CD14-positive monocyte (primary cell): ENCODE measurements around the gene SRD5A3. TPM values are rescaled to one million over a fixed set of nuclear protein-coding genes. Genes with fewer than 3 reads are reported as not detected.

Experiments used
- DNase-seq, 3 donors: peaks; one replicate each; pipeline ENCODE4 v3.0.0-alpha.2; 2011 to 2022
- H2AFZ ChIP-seq: 2 replicates; pipeline ENCODE4 v1.6.0; 2012; ENCODE audit warnings: mild to moderate bottlenecking, low read depth, low read length, inconsistent platforms; ENCODE audit not compliant: insufficient read depth, poor library complexity, severe bottlenecking
- H3K27ac ChIP-seq, 2 donors: 1 replicate in 1 of 2; 2 replicates in 1 of 2; pipeline ENCODE4 v1.5.1; 2012 to 2013; ENCODE audit warnings: low read length in 2 of 2, control low read depth in 1 of 2, inconsistent platforms in 1 of 2, low read depth in 1 of 2, mild to moderate bottlenecking in 1 of 2
- H3K27me3 ChIP-seq, 2 donors: one replicate each; pipeline versions ENCODE4 v1.6.0 to v1.6.1; 2011 to 2013; ENCODE audit warnings: low read length in 2 of 2; ENCODE audit not compliant: control insufficient read depth in 2 of 2, insufficient read depth in 2 of 2
- H3K36me3 ChIP-seq, 2 donors: replicated peaks in 1 of 2; 1 replicate in 1 of 2; 2 replicates in 1 of 2; pipeline versions ENCODE4 v1.5.1 to v1.6.1; 2012 to 2013; ENCODE audit warnings: low read length in 2 of 2, control low read depth in 1 of 2, inconsistent platforms in 1 of 2, mild to moderate bottlenecking in 1 of 2; ENCODE audit not compliant: insufficient read depth in 2 of 2, control insufficient read depth in 1 of 2
- H3K4me1 ChIP-seq, 2 donors: 1 replicate in 1 of 2; 2 replicates in 1 of 2; pipeline versions ENCODE4 v1.5.1 to v1.6.1; 2012 to 2013; ENCODE audit warnings: low read length in 2 of 2, control low read depth in 1 of 2, inconsistent platforms in 1 of 2, mild to moderate bottlenecking in 1 of 2, moderate library complexity in 1 of 2; ENCODE audit not compliant: insufficient read depth in 2 of 2, control insufficient read depth in 1 of 2
- H3K4me2 ChIP-seq: replicated peaks from 2 replicates; pipeline ENCODE3; 2012; ENCODE audit warnings: low read length, moderate library complexity, mild to moderate bottlenecking; ENCODE audit not compliant: poor library complexity, severe bottlenecking; ENCODE audit errors: extremely low read depth
- H3K4me3 ChIP-seq, 3 experiments: fragments of 200-600 bp in 1 of 3; sonication (generic) in 1 of 3; replicated peaks in 1 of 3; 1 replicate in 2 of 3; 2 replicates in 1 of 3; pipeline ENCODE4 v1.5.1; 2011 to 2013; ENCODE audit warnings: low read length in 3 of 3, mild to moderate bottlenecking in 3 of 3, control low read depth in 2 of 3, low read depth in 2 of 3, inconsistent platforms in 1 of 3, moderate library complexity in 1 of 3
- H3K79me2 ChIP-seq: 2 replicates; pipeline ENCODE4 v1.6.0; 2012; ENCODE audit warnings: mild to moderate bottlenecking, control low read depth, inconsistent platforms, low read length, moderate library complexity; ENCODE audit not compliant: insufficient read depth
- H3K9ac ChIP-seq: 2 replicates; pipeline ENCODE4 v1.6.0; 2017; ENCODE audit warnings: low read length, mild to moderate bottlenecking; ENCODE audit not compliant: insufficient read depth, poor library complexity, severe bottlenecking
- H3K9me3 ChIP-seq, 2 donors: replicated peaks in 1 of 2; 1 replicate in 1 of 2; 2 replicates in 1 of 2; pipeline versions ENCODE4 v1.5.1 to v1.6.1; 2012 to 2013; ENCODE audit warnings: low read length in 2 of 2, control low read depth in 1 of 2; ENCODE audit not compliant: control insufficient read depth in 1 of 2, insufficient read depth in 1 of 2
- H4K20me1 ChIP-seq: 2 replicates; pipeline ENCODE4 v1.6.0; 2012; ENCODE audit warnings: mild to moderate bottlenecking, low read length, control low read depth, moderate library complexity; ENCODE audit not compliant: insufficient read depth
- H3K27ac Mint-ChIP-seq, 7 donors: one replicate each; pipeline ENCODE4 v1.8.0; 2020; ENCODE audit warnings: mild to moderate bottlenecking in 7 of 7, mixed read lengths in 7 of 7, moderate library complexity in 6 of 7, inconsistent platforms in 2 of 7
- H3K27me3 Mint-ChIP-seq, 3 donors: one replicate each; pipeline ENCODE4 v1.8.0; 2021 to 2022; ENCODE audit warnings: low read depth in 3 of 3, mild to moderate bottlenecking in 3 of 3, mixed read lengths in 3 of 3, moderate library complexity in 3 of 3, inconsistent platforms in 1 of 3
- H3K36me3 Mint-ChIP-seq, 2 donors: one replicate each; pipeline ENCODE4 v1.8.0; 2020; ENCODE audit warnings: mixed read lengths in 2 of 2, inconsistent platforms in 1 of 2, mild to moderate bottlenecking in 1 of 2
- H3K4me1 Mint-ChIP-seq: one replicate; pipeline ENCODE4 v1.8.0; 2020; ENCODE audit warnings: mild to moderate bottlenecking, mixed read lengths
- H3K4me3 Mint-ChIP-seq, 2 donors: one replicate each; pipeline ENCODE4 v1.8.0; 2020; ENCODE audit warnings: mild to moderate bottlenecking in 2 of 2, mixed read lengths in 2 of 2, moderate library complexity in 1 of 2
- H3K9me3 Mint-ChIP-seq, 7 donors: one replicate each; pipeline ENCODE4 v1.8.0; 2020 to 2022; ENCODE audit warnings: mixed read lengths in 7 of 7, mild to moderate bottlenecking in 6 of 7, moderate library complexity in 6 of 7, inconsistent platforms in 2 of 7
- CTCF ChIP-seq: fragments of 200-600 bp; IDR thresholded peaks from one replicate; pipeline ENCODE4 v1.8.0; 2022; ENCODE audit warnings: antibody characterized with exemption, mild to moderate bottlenecking
- WGBS: methylation state at CpG from one replicate; pipeline ENCODE4 v1.1.5; 2013; ENCODE audit warnings: missing lambda C conversion rate; ENCODE audit not compliant: insufficient coverage; 5-methylcytosine and 5-hydroxymethylcytosine counted together
- intact Hi-C, 2 donors: fragments of 100-400 bp; cut with micrococcal nuclease; formaldehyde crosslinking; loops; one replicate each; pipeline versions ENCODE4 v1.15.0 to v1.15.1; 2023
- polyA plus RNA-seq, 3 donors: library from polyadenylated mRNA; depleted of rRNA in 1 of 3; unstranded in 2 of 3; stranded (reverse) in 1 of 3; fragments of 300-500 nt in 2 of 3; fragments of >200 nt in 1 of 3; fragmentation: Illumina TruSeq in 2 of 3; gene quantifications; 1 replicate in 2 of 3; 2 replicates in 1 of 3; pipeline ENCODE4 v1.2.3, GENCODE V29; 2012 to 2021

Gene SRD5A3
- polyA plus RNA-seq, 3 donors = 5.9 to 26.2 (median 16.2) TPM

GRCh38 chr4:55393461-55394320 is 47.6 kb downstream of the SRD5A3 start:
- intact Hi-C loops = loop anchor here in 1 of 2 donors (5.0 kb wide), 1 partner anchor 41 kb away; no protein-coding TSS in a partner anchor
- no peak for DNase-seq
- peaks cover 0 to 6% (median 2%) of the 10 kb centered on the region in 3 donors for H3K27me3 Mint-ChIP-seq
- WGBS = 100% methylated on average over 1 of the region's 4 CpGs
- no peak for TF ChIP-seq CTCF
- Histone ChIP-seq H4K20me1 (peaks cover 29% of the 10 kb centered on the region), H3K36me3 (peaks cover 0 to under 1% of the 10 kb centered on the region in 2 donors), H3K79me2 (peaks cover 31% of the 10 kb centered on the region), H3K4me3 (no peak overlapping the region), H3K27ac (no peak overlapping the region), H3K27me3 (no peaks in the 10 kb centered on the region), H2AFZ (no peak overlapping the region), H3K9ac (no peak overlapping the region), H3K4me1 (peaks cover 19 to 26% of the 10 kb centered on the region in 2 donors), H3K4me2 (no peak overlapping the region), H3K9me3 (no peaks in the 10 kb centered on the region)
- peaks cover 28% of the 10 kb centered on the region for H3K4me1 Mint-ChIP-seq
- peak overlapping the region in 2 of 7 donors; percentile 31 to 76 for H3K27ac Mint-ChIP-seq
- H3K4me3 Mint-ChIP-seq = no peak overlapping the region
- peaks cover 0 to 2% (median 0%) of the 10 kb centered on the region in 7 donors for H3K9me3 Mint-ChIP-seq
- peaks cover 5 to 12% of the 10 kb centered on the region in 2 donors for H3K36me3 Mint-ChIP-seq

- 0% methylated on average over 2 of the region's 4 CpGs for WGBS
- peaks cover 44% of the 10 kb centered on the region for H3K79me2 ChIP-seq
- DNase-seq = no peak
- peaks cover 42% of the 10 kb centered on the region for H4K20me1 ChIP-seq
- peak; percentile 23 for TF ChIP-seq CTCF
- peak overlapping the region; percentile 22 to 93 (median 89) for H3K4me3 ChIP-seq
- peak overlapping the region; percentile 95 for H3K9ac ChIP-seq
- Mint-ChIP-seq H3K36me3 (peaks cover 11 to 20% of the 10 kb centered on the region in 2 donors), H3K4me3 (peak overlapping the region; percentile 96 to 98), H3K4me1 (peaks cover 36% of the 10 kb centered on the region), H3K9me3 (peaks cover 0 to 2% (median 0%) of the 10 kb centered on the region in 7 donors), H3K27ac (peak overlapping the region; percentile 97 to 100 (median 100)), H3K27me3 (peaks cover 0 to 6% (median 0%) of the 10 kb centered on the region in 3 donors)
- intact Hi-C loops = loop anchor here (5.0 kb wide), 2 partner anchors 48 to 152 kb away; partner anchors contain the start of genes CLOCK (in 2 of the 2) and SRD5A3 (in 1 of the 2)
- H3K27me3 ChIP-seq = no peaks in the 10 kb centered on the region
- H2AFZ ChIP-seq = peak overlapping the region; percentile 60
- H3K4me2 ChIP-seq = peak overlapping the region; percentile 97
- peak overlapping the region; percentile 89 to 94 for H3K27ac ChIP-seq
- peaks cover 5 to 9% of the 10 kb centered on the region in 2 donors for H3K36me3 ChIP-seq
- no peaks in the 10 kb centered on the region for H3K9me3 ChIP-seq
- peaks cover 30 to 37% of the 10 kb centered on the region in 2 donors for H3K4me1 ChIP-seq
Measured at GRCh38 chr4:55395218-55395528, 49.1 kb downstream of the SRD5A3 start.
